HepG2 (cell line): ENCODE data around the gene GRB2. TPM values are rescaled to one million over a fixed set of nuclear protein-coding genes. Genes with fewer than 3 reads are reported as not detected.
"Not testable (repeated sequence)": the region's sequence is repeated elsewhere in the genome, so short reads cannot be mapped to it uniquely, and the experiment has no call there.

Experiments
- ATAC-seq: fragments of 200-7000 bp; cut with Tn5 transposase; 3 replicates; pipeline ENCODE4 v1.9.1; 2020; ENCODE audit warnings: mild to moderate bottlenecking, moderate library complexity
- BruUV-seq: library from RNA; stranded (reverse); fragments of 400-500 nt; replicated peaks from 2 replicates; lab custom pipeline; 2021; lab: Mats Ljungman, UMichigan
- CTCF ChIA-PET: fragments of 300-600 bp; formaldehyde crosslinking; extraction: SDS; loops from one replicate; lab custom pipeline; 2021; ENCODE audit warnings: low total read pairs, inconsistent platforms, low intra/inter-chr PET ratio; lab: Yijun Ruan, JAX
- POLR2A ChIA-PET: fragments of 350-600 bp; sonication (Branson Sonifier 250); formaldehyde crosslinking; loops from one replicate; lab custom pipeline; 2020; ENCODE audit warnings: antibody characterized with exemption, inconsistent platforms; lab: Yijun Ruan, JAX
- DNase-seq: peaks from one replicate; pipeline ENCODE4 v3.0.0-alpha.2; 2015; ENCODE audit warnings: low spot score
- FAIRE-seq: peaks from 3 replicates; lab custom pipeline; 2011; peaks lifted over from hg19 to GRCh38; lab: Jason Lieb, UNC
- H2AFZ ChIP-seq: one replicate; pipeline ENCODE4 v1.6.1; 2011; ENCODE audit warnings: low read length, inconsistent platforms
- H3K27ac ChIP-seq: fragments of 300-600 bp; 3 replicates; pipeline ENCODE4 v1.8.0; 2011; ENCODE audit warnings: mixed run types, mild to moderate bottlenecking, mixed read lengths, low read length, inconsistent platforms; ENCODE audit not compliant: insufficient read depth; ENCODE audit errors: extremely low read length
- H3K27me3 ChIP-seq, 2 experiments: fragments of 200-600 bp in 1 of 2; 2 replicates in 1 of 2; 3 replicates in 1 of 2; pipeline versions ENCODE4 v1.6.0 to v1.8.0; 2011; ENCODE audit warnings: low read length in 2 of 2, mild to moderate bottlenecking in 2 of 2, moderate library complexity in 2 of 2, inconsistent platforms in 1 of 2; ENCODE audit not compliant: insufficient read depth in 2 of 2, control insufficient read depth in 1 of 2
- H3K36me3 ChIP-seq, 2 experiments: fragments of 200-600 bp in 1 of 2; replicated peaks in 1 of 2; 2 replicates in 1 of 2; 3 replicates in 1 of 2; pipeline versions ENCODE4 v1.5.1 to v1.8.0; 2011; ENCODE audit warnings: low read length in 2 of 2, inconsistent platforms in 1 of 2; ENCODE audit not compliant: insufficient read depth in 2 of 2, control insufficient read depth in 1 of 2
- H3K4me1 ChIP-seq: 2 replicates; pipeline ENCODE4 v1.5.1; 2012; ENCODE audit warnings: low read length, inconsistent platforms; ENCODE audit not compliant: insufficient read depth
- H3K4me2 ChIP-seq: 2 replicates; pipeline ENCODE4 v1.6.0; 2011; ENCODE audit warnings: low read depth, low read length, inconsistent platforms
- H3K4me3 ChIP-seq, 3 experiments: fragments of 200-600 bp in 1 of 3; sonication (generic), shearing (Covaris generic) in 1 of 3; replicated peaks in 1 of 3; 2 replicates each; pipeline ENCODE4 v1.5.1; 2011 to 2016; ENCODE audit warnings: low read length in 3 of 3, inconsistent platforms in 2 of 3, low read depth in 2 of 3, mild to moderate bottlenecking in 2 of 3, control low read depth in 1 of 3, mixed read lengths in 1 of 3; ENCODE audit not compliant: insufficient read depth in 1 of 3
- H3K79me2 ChIP-seq: one replicate; pipeline ENCODE4 v1.6.1; 2011; ENCODE audit warnings: low read length, inconsistent platforms; ENCODE audit not compliant: insufficient read depth
- H3K9ac ChIP-seq: 2 replicates; pipeline ENCODE4 v1.6.0; 2011; ENCODE audit warnings: mild to moderate bottlenecking, low read depth, low read length, inconsistent platforms; ENCODE audit not compliant: insufficient read depth
- H3K9me3 ChIP-seq: 2 replicates; pipeline ENCODE4 v1.5.1; 2012; ENCODE audit warnings: mild to moderate bottlenecking, low read length
- H4K20me1 ChIP-seq: 2 replicates; pipeline ENCODE4 v1.6.0; 2011; ENCODE audit warnings: inconsistent platforms, mild to moderate bottlenecking, low read length, moderate library complexity; ENCODE audit not compliant: insufficient read depth
- HOXA3 ChIP-seq: sonication (generic); formaldehyde crosslinking; IDR thresholded peaks from 2 replicates; pipeline ENCODE4 v1.5.0; 2020; ENCODE audit warnings: missing genetic modification reagents
- MIER3 ChIP-seq: IDR thresholded peaks from 2 replicates; pipeline ENCODE4 v1.6.1; 2016; ENCODE audit warnings: missing compliant biosample characterization, borderline replicate concordance
- RXRA ChIP-seq: sonication (generic); formaldehyde crosslinking; IDR thresholded peaks from 2 replicates; pipeline ENCODE4 v1.5.1; 2020; ENCODE audit warnings: missing genetic modification reagents
- SAP130 ChIP-seq: IDR thresholded peaks from 2 replicates; pipeline ENCODE4 v1.6.1; 2016; ENCODE audit warnings: low read depth
- SP5 ChIP-seq: IDR thresholded peaks from 2 replicates; pipeline ENCODE4 v1.6.1; 2016; ENCODE audit warnings: low read depth, borderline replicate concordance
- TARDBP ChIP-seq: sonication (generic); formaldehyde crosslinking; IDR thresholded peaks from 2 replicates; pipeline ENCODE4 v1.8.0; 2022; ENCODE audit warnings: mild to moderate bottlenecking, missing genetic modification reagents
- TBX2 ChIP-seq: sonication (generic); formaldehyde crosslinking; IDR thresholded peaks from 2 replicates; pipeline ENCODE4 v1.5.0; 2020; ENCODE audit warnings: missing genetic modification reagents, mild to moderate bottlenecking, borderline replicate concordance
- THAP11 ChIP-seq: IDR thresholded peaks from 2 replicates; pipeline ENCODE4 v1.6.1; 2016; ENCODE audit warnings: missing biosample characterization, missing genetic modification reagents
- THRA ChIP-seq: sonication (generic); formaldehyde crosslinking; IDR thresholded peaks from 2 replicates; pipeline ENCODE4 v1.4.0; 2020; ENCODE audit warnings: missing genetic modification reagents, borderline replicate concordance
- YEATS4 ChIP-seq: sonication (generic); formaldehyde crosslinking; IDR thresholded peaks from 2 replicates; pipeline ENCODE4 v1.4.0; 2020; ENCODE audit warnings: missing genetic modification reagents, borderline replicate concordance
- ZBTB20 ChIP-seq: sonication (generic); formaldehyde crosslinking; IDR thresholded peaks from 2 replicates; pipeline ENCODE4 v1.8.1; 2023; ENCODE audit warnings: missing genetic modification reagents, low read depth, mild to moderate bottlenecking, borderline replicate concordance
- ZNF121 ChIP-seq: sonication (generic); formaldehyde crosslinking; IDR thresholded peaks from 2 replicates; pipeline ENCODE4 v1.5.0; 2020; ENCODE audit warnings: mild to moderate bottlenecking, missing genetic modification reagents
- ZNF441 ChIP-seq: sonication (generic); formaldehyde crosslinking; IDR thresholded peaks from 2 replicates; pipeline ENCODE4 v1.7.0; 2021; ENCODE audit warnings: missing genetic modification reagents, borderline replicate concordance
- ZNF574 ChIP-seq: sonication (generic); formaldehyde crosslinking; IDR thresholded peaks from 2 replicates; pipeline ENCODE4 v1.4.0; 2020; ENCODE audit warnings: missing genetic modification reagents
- ZNF772 ChIP-seq: sonication (generic); formaldehyde crosslinking; IDR thresholded peaks from 2 replicates; pipeline ENCODE4 v1.5.0; 2020; ENCODE audit warnings: mild to moderate bottlenecking, missing genetic modification reagents
- WGBS: methylation state at CpG from one replicate; pipeline ENCODE4 v1.1.6; 2017; ENCODE audit warnings: low lambda C conversion rate; 5-methylcytosine and 5-hydroxymethylcytosine counted together
- in situ Hi-C: cut with HindIII; loops from 2 replicates; pipeline ENCODE4 v1.10.0; 2017; ENCODE audit warnings: low pct_unique_long_range_greater_than_20kb; ENCODE audit not compliant: extremely low pct_ligation_motif_present
- intact Hi-C: fragments of 100-400 bp; cut with micrococcal nuclease; formaldehyde crosslinking; loops from one replicate; pipeline ENCODE4 v1.10.0; 2022; ENCODE audit not compliant: unreplicated experiment
- polyA plus RNA-seq, 8 experiments: library from polyadenylated mRNA; depleted of rRNA in 3 of 8; stranded (reverse) in 7 of 8; unstranded in 1 of 8; fragments of >200 nt; fragmentation: Illumina TruSeq in 4 of 8; extraction: Trizol in 4 of 8; gene quantifications; 2 replicates each; pipeline versions ENCODE4 v1.2.1 to v1.2.3, GENCODE V29; 2011 to 2016; ENCODE audit warnings: low read depth in 4 of 8, missing spikeins in 1 of 8, mixed read lengths in 1 of 8; ENCODE audit not compliant: insufficient read depth in 1 of 8
- total RNA-seq, 5 experiments: library from RNA; depleted of rRNA; stranded (reverse); fragments of >200 nt; fragmentation: Illumina TruSeq; extraction: Trizol; gene quantifications; 2 replicates each; pipeline ENCODE4 v1.2.3, GENCODE V29; 2016; ENCODE audit warnings: low read depth in 1 of 5

GRB2 gene
- total and polyA plus RNA-seq, 2 of the 13 experiments (the other 11 are each of a cell fraction or from before 2014, with no cell fraction given), result 84.6 to 92.3 TPM

DNA sequence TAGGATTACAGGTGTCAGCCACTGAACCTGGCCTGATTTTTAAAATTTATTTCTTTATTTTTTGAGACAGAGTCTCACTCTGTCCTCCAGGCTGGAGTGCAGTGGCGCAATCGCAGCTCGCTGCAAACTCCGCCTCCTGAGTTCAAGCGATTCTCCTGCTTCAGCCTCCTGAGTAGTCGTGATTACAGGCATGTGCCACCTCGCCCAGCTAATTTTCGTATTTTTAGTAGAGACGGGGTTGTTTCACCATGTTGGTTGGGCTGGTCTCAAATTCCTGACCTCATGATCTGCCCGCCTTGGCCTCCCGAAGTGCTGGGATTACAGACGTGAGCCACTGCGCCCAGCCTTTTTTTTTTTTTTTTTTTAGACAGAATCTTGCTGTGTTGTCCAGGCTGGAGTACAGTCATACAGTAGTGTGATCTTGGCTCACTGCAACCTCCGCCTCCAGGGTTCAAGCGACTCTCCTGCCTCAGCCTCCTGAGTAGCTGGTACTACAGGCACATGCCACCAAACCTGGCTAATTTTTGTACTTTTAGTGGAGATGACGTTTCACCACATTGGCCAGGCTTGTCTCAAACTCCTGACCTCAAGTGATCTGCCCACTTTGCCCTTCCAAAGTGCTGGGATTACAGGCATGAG lies 112.5 kb downstream of the GRB2 start:
- H3K9me3 ChIP-seq, ATAC-seq, CTCF ChIA-PET, H3K79me2 ChIP-seq, H4K20me1 ChIP-seq, BruUV-seq, H3K27me3 ChIP-seq, in situ Hi-C loops, FAIRE-seq, H3K36me3 ChIP-seq, intact Hi-C loops: not testable (repeated sequence)
- Histone ChIP-seq H2AFZ (peak overlapping the region; percentile 77), H3K4me1 (peaks cover 74% of the 10 kb centered on the region), H3K27ac (peak overlapping the region; percentile 57), H3K4me3 (peak overlapping the region; percentile 19 to 44 (median 29); a peak in 5 of 6 replicates), H3K4me2 (peak overlapping the region; percentile 70), H3K9ac (peak overlapping the region; percentile 60)
- WGBS, result 23% methylated on average over 16 of the region's 16 CpGs
- peak; percentile 62 for DNase-seq
- POLR2A ChIA-PET, result interaction anchor here (0.7 to 2.2 kb wide), 7 partner anchors 15 to 101 kb away, joined by 3 to 17 read pairs (median 4); partner anchors contain the start of gene MIF4GD
- 0 out of 2 replicates have a peak, but pooled peaks have one; percentile 8 for TF ChIP-seq RXRA (CRISPR knock-in tag)
- 0 out of 2 replicates have a peak, but pooled peaks have one; percentile 38 for TF ChIP-seq YEATS4 (CRISPR knock-in tag)
- 0 out of 2 replicates have a peak, but pooled peaks have one; percentile 25 for TF ChIP-seq ZNF441 (CRISPR knock-in tag)
- 0 out of 2 replicates have a peak, but pooled peaks have one; percentile 45 for TF ChIP-seq ZNF772 (CRISPR knock-in tag)
- TF ChIP-seq THAP11, result 0 out of 2 replicates have a peak, but pooled peaks have one; percentile 35
- 0 out of 2 replicates have a peak, but pooled peaks have one; percentile 29 for TF ChIP-seq TBX2 (CRISPR knock-in tag)
- TF ChIP-seq MIER3, result 0 out of 2 replicates have a peak, but pooled peaks have one; percentile 37
- TF ChIP-seq HOXA3 (CRISPR knock-in tag), result 0 out of 2 replicates have a peak, but pooled peaks have one; percentile 9
- 0 out of 2 replicates have a peak, but pooled peaks have one; percentile 35 for TF ChIP-seq ZBTB20 (CRISPR knock-in tag)
- TF ChIP-seq SP5 (CRISPR knock-in tag), result 0 out of 2 replicates have a peak, but pooled peaks have one; percentile 55
- 0 out of 2 replicates have a peak, but pooled peaks have one; percentile 13 for TF ChIP-seq ZNF574
- TF ChIP-seq SAP130 (CRISPR knock-in tag), result peak; percentile 56
- peak; percentile 98 for TF ChIP-seq ZNF121 (CRISPR knock-in tag)
- peak; percentile 50; the same call in 1 of the 2 replicates for TF ChIP-seq THRA (CRISPR knock-in tag)
- 0 out of 2 replicates have a peak, but pooled peaks have one; percentile 41 for TF ChIP-seq TARDBP (CRISPR knock-in tag)
